OCI-LY3 (cell line): ENCODE measurements around the gene HOXA3.

ENCODE experiments used
- H2AFZ ChIP-seq: fragments of 200-600, 300-600 bp; shearing (Covaris generic); 2 replicates; pipeline ENCODE4 v1.6.0; 2014; ENCODE audit warnings: antibody characterized with exemption, low read depth, low read length
- H3K27ac ChIP-seq: fragments of 200-600, 300-600 bp; sonication (generic); 2 replicates; pipeline ENCODE4 v1.5.1; 2014; ENCODE audit warnings: mild to moderate bottlenecking, low read length, moderate library complexity, mixed read lengths
- H3K27me3 ChIP-seq: fragments of 200-600, 300-600 bp; sonication (generic); 2 replicates; pipeline ENCODE4 v1.6.1; 2014; ENCODE audit warnings: low read depth, low read length, mixed read lengths
- H3K36me3 ChIP-seq: fragments of 200-600, 300-600 bp; sonication (generic); replicated peaks from 2 replicates; pipeline ENCODE3; 2014; ENCODE audit warnings: low read depth, low read length, mixed read lengths
- H3K4me1 ChIP-seq: fragments of 300-600, 200-600 bp; sonication (generic); 2 replicates; pipeline ENCODE4 v1.6.1; 2014; ENCODE audit warnings: low read length, mixed read lengths
- H3K4me2 ChIP-seq: fragments of 200-600, 300-600 bp; sonication (generic); 2 replicates; pipeline ENCODE4 v1.6.1; 2014; ENCODE audit warnings: low read length, mixed read lengths
- H3K4me3 ChIP-seq: fragments of 300-600, 200-600 bp; sonication (generic); 2 replicates; pipeline ENCODE4 v1.5.1; 2014; ENCODE audit warnings: antibody characterized with exemption, mild to moderate bottlenecking, low read length, moderate library complexity
- H3K79me2 ChIP-seq: fragments of 300-600, 200-600 bp; shearing (Covaris generic); 2 replicates; pipeline ENCODE4 v1.6.1; 2014; ENCODE audit warnings: mild to moderate bottlenecking, low read length, mixed read lengths
- H3K9ac ChIP-seq: fragments of 300-600, 200-600 bp; shearing (Covaris generic); 2 replicates; pipeline ENCODE4 v1.6.0; 2014; ENCODE audit warnings: mild to moderate bottlenecking, low read length, moderate library complexity
- H3K9me3 ChIP-seq: fragments of 200-600, 300-600 bp; shearing (Covaris generic); 2 replicates; pipeline ENCODE4 v1.6.1; 2014; ENCODE audit warnings: low read length, mixed read lengths; ENCODE audit not compliant: insufficient read depth
- H4K20me1 ChIP-seq: fragments of 200-600, 300-600 bp; sonication (generic); 2 replicates; pipeline ENCODE4 v1.6.1; 2016; ENCODE audit warnings: low read length, mixed read lengths; ENCODE audit not compliant: insufficient read depth
- CTCF ChIP-seq: fragments of 200-600, 300-600 bp; sonication (generic); IDR thresholded peaks from 2 replicates; pipeline ENCODE4 v1.5.1; 2014; ENCODE audit warnings: antibody characterized with exemption, low read length, low read depth
- EZH2phosphoT487 ChIP-seq: fragments of 200-600 bp; shearing (Covaris generic); IDR thresholded peaks from 2 replicates; pipeline ENCODE4 v1.6.1; 2018; ENCODE audit warnings: antibody characterized with exemption, mixed run types, low read depth

HOXA3 gene

GRCh38 chr7:27197137-27198042 lies 45.0 kb upstream of the HOXA3 start:
- peaks cover 14% of the 10 kb centered on the region for H3K4me1 ChIP-seq
- no peak for TF ChIP-seq CTCF
- TF ChIP-seq EZH2phosphoT487, result no peak
- H2AFZ ChIP-seq, result no peak overlapping the region
- H3K9me3 ChIP-seq, result no peaks in the 10 kb centered on the region
- H3K27ac ChIP-seq, result no peak overlapping the region
- no peak overlapping the region for H3K4me2 ChIP-seq
- no peak overlapping the region for H3K4me3 ChIP-seq
- no peaks in the 10 kb centered on the region for H4K20me1 ChIP-seq
- no peaks in the 10 kb centered on the region for H3K36me3 ChIP-seq
- H3K27me3 ChIP-seq, result no peaks in the 10 kb centered on the region
- H3K79me2 ChIP-seq, result no peaks in the 10 kb centered on the region
- no peak overlapping the region for H3K9ac ChIP-seq

GRCh38 chr7:27196287-27196767 lies 43.9 kb upstream of the HOXA3 start:
- Histone ChIP-seq H3K36me3 (no peaks in the 10 kb centered on the region), H3K9ac (no peak overlapping the region), H3K27me3 (no peaks in the 10 kb centered on the region), H2AFZ (no peak overlapping the region), H3K4me3 (no peak overlapping the region), H3K79me2 (no peaks in the 10 kb centered on the region), H3K9me3 (no peaks in the 10 kb centered on the region), H4K20me1 (no peaks in the 10 kb centered on the region), H3K4me2 (peak overlapping the region; percentile 47; the same call in 1 of the 2 replicates), H3K4me1 (peaks cover 7% of the 10 kb centered on the region), H3K27ac (no peak overlapping the region)
- TF ChIP-seq CTCF (peak; percentile 78), EZH2phosphoT487 (no peak)

GRCh38 chr7:27194686-27195379 lies 42.5 kb upstream of the HOXA3 start:
- H3K4me2 ChIP-seq, result no peak overlapping the region
- no peak overlapping the region for H3K4me3 ChIP-seq
- no peak overlapping the region for H3K27ac ChIP-seq
- no peaks in the 10 kb centered on the region for H3K4me1 ChIP-seq
- H3K9me3 ChIP-seq, result no peaks in the 10 kb centered on the region
- no peaks in the 10 kb centered on the region for H3K36me3 ChIP-seq
- no peaks in the 10 kb centered on the region for H3K79me2 ChIP-seq
- no peaks in the 10 kb centered on the region for H4K20me1 ChIP-seq
- H3K9ac ChIP-seq, result no peak overlapping the region
- H2AFZ ChIP-seq, result no peak overlapping the region
- H3K27me3 ChIP-seq, result no peaks in the 10 kb centered on the region
- TF ChIP-seq CTCF, result no peak
- no peak for TF ChIP-seq EZH2phosphoT487

- H4K20me1 ChIP-seq, result no peaks in the 10 kb centered on the region
- no peaks in the 10 kb centered on the region for H3K36me3 ChIP-seq
- no peaks in the 10 kb centered on the region for H3K79me2 ChIP-seq
- H3K27me3 ChIP-seq, result no peaks in the 10 kb centered on the region
- no peak overlapping the region for H2AFZ ChIP-seq
- H3K9ac ChIP-seq, result no peak overlapping the region
- no peak overlapping the region for H3K4me2 ChIP-seq
- H3K4me1 ChIP-seq, result no peaks in the 10 kb centered on the region
- H3K9me3 ChIP-seq, result no peaks in the 10 kb centered on the region
- H3K27ac ChIP-seq, result no peak overlapping the region
- H3K4me3 ChIP-seq, result no peak overlapping the region
- TF ChIP-seq EZH2phosphoT487 (no peak), CTCF (no peak)
Measured at GRCh38 chr7:27194002-27194352, 41.6 kb upstream of the HOXA3 start.
